Lower lobe of right lung (tissue), 2 donors: ENCODE results near the gene SLC11A2. TPM values are rescaled to one million over a fixed set of nuclear protein-coding genes. Genes with fewer than 3 reads are reported as not detected.

Source experiments
- ATAC-seq, 2 donors: fragments of 200-7000 bp; cut with Tn5 transposase; one replicate each; pipeline ENCODE4 v1.9.1; 2020 to 2022; ENCODE audit warnings: mild to moderate bottlenecking in 2 of 2, moderate library complexity in 2 of 2
- DNase-seq: peaks from one replicate; pipeline ENCODE4 v3.0.0-alpha.2; 2020
- H3K27ac ChIP-seq: fragments of 200-600 bp; one replicate; pipeline ENCODE4 v1.8.0; 2022
- H3K27me3 ChIP-seq: fragments of 200-600 bp; one replicate; pipeline ENCODE4 v1.8.0; 2022; ENCODE audit warnings: low read depth
- H3K36me3 ChIP-seq: fragments of 200-600 bp; one replicate; pipeline ENCODE4 v1.8.0; 2022; ENCODE audit warnings: mild to moderate bottlenecking
- H3K4me1 ChIP-seq: fragments of 200-600 bp; one replicate; pipeline ENCODE4 v1.8.0; 2022
- H3K4me3 ChIP-seq: fragments of 200-600 bp; one replicate; pipeline ENCODE4 v1.8.0; 2022; ENCODE audit warnings: mild to moderate bottlenecking
- H3K9me3 ChIP-seq: fragments of 200-600 bp; one replicate; pipeline ENCODE4 v1.8.0; 2022
- CTCF ChIP-seq: fragments of 200-600 bp; IDR thresholded peaks from one replicate; pipeline ENCODE4 v1.8.0; 2022; ENCODE audit warnings: antibody characterized with exemption, mild to moderate bottlenecking
- intact Hi-C: fragments of 100-400 bp; cut with DNase I; formaldehyde crosslinking; loops from one replicate; pipeline ENCODE4 v1.11.0; 2022
- total RNA-seq: library from RNA; stranded (reverse); fragmentation: NEBNext Ultra II Directional; extraction: Animal tissue kit (Norgen Biotek cat#: 25700); gene quantifications from one replicate; pipeline ENCODE4 v1.2.1, GENCODE V29; 2021
- donor health status: DM: no; HTN: yes; CAD: no; lungs with severe emphysema.

The SLC11A2 gene
- total RNA-seq, 1 donor from 2014 or later = 102 TPM

GRCh38 chr12:51027342-51027835 lies 1.2 kb upstream of the SLC11A2 start:
- Histone ChIP-seq H3K4me3 (no peak overlapping the region), H3K27me3 (no peaks in the 10 kb centered on the region), H3K9me3 (no peaks in the 10 kb centered on the region), H3K4me1 (peaks cover 25% of the 10 kb centered on the region), H3K36me3 (no peaks in the 10 kb centered on the region), H3K27ac (no peak overlapping the region)
- no peak for TF ChIP-seq CTCF
- intact Hi-C loops = no loop called here
- no peak for DNase-seq
- no peak for ATAC-seq

DNA sequence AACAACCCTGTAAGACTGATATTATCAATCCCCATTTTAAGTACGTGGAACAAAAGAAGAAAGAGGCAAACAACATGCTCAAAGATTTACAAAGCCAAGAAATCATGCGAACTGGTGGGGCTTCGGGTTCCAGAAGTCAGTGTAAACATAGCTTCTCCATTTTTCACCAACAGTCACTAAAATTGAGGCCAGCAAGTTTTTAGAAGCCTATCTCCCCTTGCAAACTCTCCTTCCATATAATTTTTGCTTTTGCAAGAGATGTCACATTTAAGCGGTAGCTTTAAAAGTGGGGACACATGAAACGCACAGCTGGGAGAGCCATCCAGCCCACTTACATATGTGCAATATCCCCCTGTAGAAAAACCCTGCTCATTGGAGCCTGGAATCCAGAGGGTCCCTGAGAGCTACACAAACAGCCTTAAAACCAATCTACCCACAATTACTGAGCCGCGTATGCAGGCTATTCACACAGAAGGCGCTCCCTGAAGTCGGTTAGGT lies 797 bp downstream of the SLC11A2 start:
- no peak for DNase-seq
- Histone ChIP-seq H3K27me3 (no peaks in the 10 kb centered on the region), H3K9me3 (no peaks in the 10 kb centered on the region), H3K36me3 (no peaks in the 10 kb centered on the region), H3K4me3 (peak overlapping the region; percentile 82), H3K27ac (peak overlapping the region; percentile 90), H3K4me1 (peaks cover 45% of the 10 kb centered on the region)
- intact Hi-C loops = no loop called here
- no peak for ATAC-seq
- no peak for TF ChIP-seq CTCF

DNA sequence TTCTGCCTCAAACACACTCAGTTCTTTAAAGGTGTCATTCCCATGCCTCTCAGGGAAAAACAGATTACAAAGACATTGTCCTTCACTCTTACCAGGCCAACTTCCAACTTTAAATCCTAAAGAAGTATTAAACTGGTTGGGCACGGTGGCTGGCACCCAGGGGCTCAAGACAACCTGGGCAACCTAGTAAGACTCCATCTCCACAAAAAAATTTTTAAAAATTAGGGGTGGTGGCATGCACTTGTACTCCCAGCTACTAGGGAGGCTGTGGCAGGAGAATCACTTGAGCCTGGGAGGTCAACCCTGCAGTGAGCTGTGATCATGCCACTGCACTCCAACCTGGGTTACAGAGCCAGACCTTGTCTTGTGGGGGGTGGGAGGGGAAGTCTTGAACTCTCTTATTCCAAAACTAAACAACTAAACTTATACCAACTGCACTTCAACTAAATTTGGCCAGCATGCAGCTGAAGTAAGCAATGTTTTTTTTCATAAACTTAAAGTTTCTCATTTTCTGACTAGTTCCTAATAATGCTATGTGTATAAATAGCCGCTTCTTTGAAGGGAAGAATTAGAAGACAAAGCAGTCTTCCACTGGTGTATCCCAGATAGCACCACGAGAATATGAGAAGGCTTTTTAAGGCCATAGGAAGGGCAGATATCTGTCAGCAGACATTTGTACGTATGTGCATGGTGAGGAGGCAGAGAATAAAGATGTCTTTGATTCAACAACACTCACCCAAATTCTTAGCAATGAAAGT lies 2.4 kb downstream of the SLC11A2 start:
- TF ChIP-seq CTCF = no peak
- intact Hi-C loops = no loop called here
- ATAC-seq (no peak), DNase-seq (no peak)
- H3K36me3 ChIP-seq = no peaks in the 10 kb centered on the region
- H3K27me3 ChIP-seq = no peaks in the 10 kb centered on the region
- peak overlapping the region; percentile 90 for H3K27ac ChIP-seq
- no peaks in the 10 kb centered on the region for H3K9me3 ChIP-seq
- peaks cover 46% of the 10 kb centered on the region for H3K4me1 ChIP-seq
- H3K4me3 ChIP-seq = peak overlapping the region; percentile 82

DNA sequence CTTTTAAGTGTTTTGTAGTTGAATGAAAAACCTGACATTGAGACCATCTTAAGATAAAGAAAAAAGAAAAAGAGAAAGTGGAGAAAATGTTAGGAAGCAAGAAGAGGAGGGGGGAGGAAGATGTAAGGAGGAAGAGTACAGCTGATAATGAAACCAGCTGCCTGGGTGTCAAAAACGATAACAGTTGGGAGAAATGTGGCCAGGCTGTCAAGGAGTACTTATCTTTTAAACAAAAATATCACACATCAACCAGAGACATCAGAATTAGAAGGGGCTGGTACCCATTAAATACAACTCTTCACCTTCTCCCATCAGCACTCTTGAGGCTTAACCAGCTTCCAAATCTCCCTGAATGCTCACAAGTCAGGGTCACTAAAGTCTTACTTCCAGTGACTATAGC lies 4.5 kb downstream of the SLC11A2 start:
- H3K27ac ChIP-seq = no peak overlapping the region
- H3K4me1 ChIP-seq = peaks cover 58% of the 10 kb centered on the region
- H3K36me3 ChIP-seq = no peaks in the 10 kb centered on the region
- H3K4me3 ChIP-seq = no peak overlapping the region
- TF ChIP-seq CTCF = no peak
- no peaks in the 10 kb centered on the region for H3K27me3 ChIP-seq
- no peak for ATAC-seq
- no peaks in the 10 kb centered on the region for H3K9me3 ChIP-seq
- intact Hi-C loops = no loop called here
- no peak for DNase-seq

DNA sequence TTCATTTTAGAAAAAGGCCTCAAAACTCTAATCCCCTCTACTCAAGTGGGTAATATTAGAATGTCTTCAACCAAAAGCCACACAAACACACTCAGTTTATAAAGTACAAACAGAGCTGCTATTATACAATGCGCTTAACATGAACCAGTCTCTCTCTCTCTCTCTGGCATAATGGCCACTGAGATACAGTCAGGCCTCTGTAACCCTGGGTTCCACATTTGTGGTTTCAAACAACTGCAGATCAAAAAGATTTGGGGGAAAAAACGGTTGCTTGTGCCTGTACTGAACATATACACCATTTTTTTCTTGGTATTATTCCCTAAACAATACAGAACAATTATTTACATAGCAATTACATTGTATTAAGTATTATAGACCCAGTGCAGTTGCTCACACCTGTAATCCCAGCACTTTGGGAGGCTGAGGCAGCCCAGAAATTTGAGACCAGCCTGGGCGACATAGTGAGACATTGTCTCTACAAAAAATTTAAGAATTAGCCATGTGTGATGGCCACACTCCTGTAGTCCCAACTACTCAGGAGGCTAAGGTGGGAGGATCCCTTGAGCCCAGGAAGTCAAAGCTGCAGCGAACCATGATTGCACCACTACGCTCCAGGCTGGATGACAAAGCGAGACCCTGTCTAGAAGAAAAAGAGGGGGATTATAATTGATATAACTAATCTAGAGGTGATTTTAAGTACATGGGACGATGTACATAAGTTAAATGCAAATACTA lies 5.6 kb downstream of the SLC11A2 start:
- Histone ChIP-seq H3K4me1 (peaks cover 58% of the 10 kb centered on the region), H3K4me3 (no peak overlapping the region), H3K9me3 (no peaks in the 10 kb centered on the region), H3K36me3 (no peaks in the 10 kb centered on the region), H3K27ac (no peak overlapping the region), H3K27me3 (no peaks in the 10 kb centered on the region)
- intact Hi-C loops = no loop called here
- DNase-seq (no peak), ATAC-seq (no peak)
- TF ChIP-seq CTCF = no peak
